NCI-H2029 treated with DMSO at 0.1 percent for 48 hours (cell line): ENCODE data around the gene FARS2.

ENCODE experiments used
- DNase-seq: peaks from one replicate; lab custom pipeline; 2025; lab: John Stamatoyannopoulos, UW

FARS2 gene

DNA sequence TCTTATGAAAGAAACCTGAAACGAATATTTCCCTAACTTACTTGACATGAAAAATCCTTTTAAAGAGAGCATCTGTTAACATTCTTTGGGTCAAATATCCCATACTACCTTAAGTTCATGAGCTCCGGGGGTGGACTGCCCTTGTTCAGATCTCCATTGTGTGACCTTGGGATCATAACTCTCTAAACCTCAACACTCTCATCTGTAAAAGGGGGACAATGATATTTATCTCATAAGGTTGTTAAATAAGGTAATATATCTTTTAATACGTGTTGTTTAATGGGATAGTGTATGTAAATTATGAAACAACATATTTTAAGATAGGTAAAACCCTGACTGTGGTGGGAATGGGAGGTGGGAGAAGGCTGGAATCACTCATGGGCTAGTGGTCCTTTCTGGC lies 326.3 kb downstream of the FARS2 start:
- no peak for DNase-seq

DNA sequence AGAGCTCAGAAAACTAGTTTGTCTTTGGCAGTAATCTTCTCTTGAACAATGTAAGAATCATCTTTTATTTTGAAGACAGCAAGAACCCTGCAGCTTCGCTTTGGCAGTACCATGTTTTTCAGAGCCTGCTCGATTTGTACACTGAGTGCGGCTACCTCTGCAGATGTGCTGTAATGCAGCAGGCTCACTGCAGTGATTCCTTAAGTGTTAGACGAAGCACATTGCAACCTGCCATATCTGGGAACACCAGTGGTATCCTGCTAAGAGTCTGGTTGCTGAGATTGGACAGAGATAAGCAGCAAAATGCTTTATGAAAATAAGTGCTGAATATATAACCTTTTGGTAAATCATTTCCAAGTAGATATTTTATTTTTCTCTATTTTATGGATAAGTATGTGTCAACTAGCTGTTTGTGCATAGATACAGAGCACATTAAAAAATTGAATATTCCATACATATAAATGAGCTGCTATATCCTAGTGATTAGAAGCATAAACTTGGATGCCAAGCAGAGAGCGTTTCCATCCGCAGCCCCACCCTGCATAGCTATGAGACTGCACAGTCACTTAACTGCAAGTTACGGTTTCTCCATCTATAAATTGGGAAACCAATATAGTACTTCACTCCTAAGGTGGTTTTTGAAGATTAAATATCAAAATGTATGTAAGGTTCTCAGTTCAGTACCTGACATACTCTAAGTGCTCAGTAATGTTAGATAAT lies 328.3 kb downstream of the FARS2 start:
- no peak for DNase-seq

DNA sequence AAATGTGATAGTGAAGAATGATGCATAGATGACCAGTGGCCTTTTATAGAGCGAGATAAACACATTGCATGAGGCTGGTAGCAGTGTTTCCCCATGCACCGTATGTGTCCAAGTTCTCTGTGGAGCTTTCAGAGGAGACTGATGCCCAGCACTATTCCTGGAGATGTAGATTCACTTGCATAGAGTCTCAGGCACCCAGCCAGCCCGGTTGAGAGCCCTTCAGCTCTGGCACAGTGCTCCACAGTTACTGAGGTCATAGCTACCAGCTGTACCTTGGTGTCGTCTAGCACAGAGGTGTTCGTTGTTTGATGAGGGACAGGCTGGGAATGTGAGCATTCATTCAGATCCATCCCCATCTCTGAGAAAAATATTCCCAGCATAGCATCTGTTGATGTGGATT lies 328.9 kb downstream of the FARS2 start:
- DNase-seq = peak; percentile 97

DNA sequence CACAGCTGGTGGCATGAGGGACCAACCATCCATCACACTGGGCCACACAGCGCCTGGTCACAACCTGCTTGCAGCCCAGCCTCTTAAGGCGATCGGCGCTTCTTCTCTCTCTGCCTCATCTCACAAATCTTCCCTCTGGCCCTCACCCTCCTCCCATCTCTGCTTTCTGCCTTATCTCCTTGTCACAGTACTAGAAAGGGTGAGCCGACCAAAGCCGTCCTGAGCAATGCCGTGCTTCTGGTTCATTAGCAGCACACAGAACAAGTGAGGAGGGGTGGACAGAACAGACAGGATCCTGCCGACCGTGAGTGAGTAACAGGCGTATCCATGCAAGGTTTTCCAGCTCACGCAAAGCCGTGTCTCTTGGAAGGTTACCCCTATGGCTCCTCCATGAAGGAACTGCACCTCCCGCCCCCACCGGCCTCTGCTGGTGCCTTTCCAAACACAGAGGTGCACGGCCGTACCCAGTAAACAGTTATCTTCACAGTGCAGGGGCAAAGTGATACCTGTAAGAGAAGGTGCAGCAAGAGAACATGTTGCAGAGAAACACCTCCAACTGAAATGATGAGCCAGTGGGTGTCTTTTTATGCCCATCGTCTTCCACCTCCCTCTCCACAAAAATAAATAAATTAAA lies 331.7 kb downstream of the FARS2 start:
- no peak for DNase-seq

DNA sequence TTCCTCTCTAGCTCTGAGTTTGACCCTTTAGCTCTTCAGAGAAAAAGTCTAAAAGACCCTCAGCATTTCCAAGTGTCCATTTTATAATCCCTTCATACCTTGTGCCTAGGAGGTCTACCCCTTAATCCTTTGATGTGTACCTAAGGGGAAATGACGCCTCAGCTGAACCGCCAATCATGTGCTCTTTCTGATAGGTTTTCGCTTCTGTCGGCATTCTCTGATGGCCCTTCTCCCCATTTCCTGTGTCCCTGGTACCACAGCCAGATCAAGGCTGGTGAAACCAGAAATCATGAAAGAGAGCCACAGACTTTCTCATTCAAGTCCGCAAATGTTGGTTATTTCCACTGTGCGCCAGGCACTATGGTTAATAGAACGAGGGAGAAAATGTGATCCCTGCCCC lies 333.9 kb downstream of the FARS2 start:
- DNase-seq = no peak

DNA sequence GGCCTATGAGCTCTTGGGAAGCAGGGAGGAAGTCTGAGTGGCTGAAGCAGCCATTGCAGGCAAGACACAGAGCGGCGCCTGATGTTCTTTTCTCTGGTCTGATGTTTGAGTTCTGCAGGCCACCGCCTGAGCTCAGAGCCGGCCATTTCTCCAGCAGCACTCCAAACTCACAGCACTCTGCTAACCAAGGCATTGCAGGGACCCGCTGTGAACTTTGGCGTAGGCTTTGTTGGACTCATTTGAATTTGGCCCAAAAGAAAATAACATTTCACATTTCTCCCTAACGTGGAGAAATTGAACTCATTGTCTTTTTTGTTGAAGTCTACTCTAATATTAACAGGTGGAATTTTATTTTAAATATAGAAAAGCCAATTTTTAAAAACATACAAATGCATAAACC lies 336.1 kb downstream of the FARS2 start:
- no peak for DNase-seq

DNA sequence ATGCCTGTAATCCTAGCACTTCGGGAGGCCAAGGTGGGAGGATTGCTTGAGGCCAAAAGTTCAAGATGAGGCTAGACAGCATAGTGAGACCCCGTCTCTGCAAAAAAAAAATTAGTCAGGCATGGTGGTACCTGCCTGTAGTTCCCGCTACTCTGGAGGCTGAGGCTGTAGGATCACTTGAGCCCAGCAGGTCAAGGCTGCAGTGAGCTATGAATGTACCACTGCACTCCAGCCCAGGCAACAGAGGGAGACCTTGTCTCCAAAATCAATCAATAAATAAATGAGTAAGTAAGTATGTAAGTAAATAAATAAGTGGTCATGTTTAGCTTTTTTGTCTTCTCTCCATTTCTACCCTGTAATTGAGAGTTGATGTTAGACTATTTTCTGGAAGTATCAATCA lies 336.8 kb downstream of the FARS2 start:
- no peak for DNase-seq

DNA sequence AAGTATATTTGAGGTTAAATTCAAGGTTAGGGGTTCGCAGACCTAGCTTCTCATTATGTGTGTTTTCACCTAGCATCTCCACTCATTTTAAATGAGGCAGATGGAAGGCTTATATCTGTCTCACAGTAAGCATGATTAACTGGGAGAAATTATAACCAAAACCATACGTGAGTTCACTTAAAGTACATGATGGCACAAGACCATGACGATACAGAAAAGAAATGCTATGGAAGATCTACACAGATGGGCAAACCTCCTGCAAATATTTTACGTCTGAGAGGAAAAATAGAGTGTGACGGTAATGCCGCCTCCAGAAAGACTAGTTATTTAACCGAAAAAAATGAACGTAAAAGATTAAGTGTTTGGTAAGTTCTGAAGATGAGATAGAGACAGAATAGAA lies 337.8 kb downstream of the FARS2 start:
- DNase-seq = no peak

DNA sequence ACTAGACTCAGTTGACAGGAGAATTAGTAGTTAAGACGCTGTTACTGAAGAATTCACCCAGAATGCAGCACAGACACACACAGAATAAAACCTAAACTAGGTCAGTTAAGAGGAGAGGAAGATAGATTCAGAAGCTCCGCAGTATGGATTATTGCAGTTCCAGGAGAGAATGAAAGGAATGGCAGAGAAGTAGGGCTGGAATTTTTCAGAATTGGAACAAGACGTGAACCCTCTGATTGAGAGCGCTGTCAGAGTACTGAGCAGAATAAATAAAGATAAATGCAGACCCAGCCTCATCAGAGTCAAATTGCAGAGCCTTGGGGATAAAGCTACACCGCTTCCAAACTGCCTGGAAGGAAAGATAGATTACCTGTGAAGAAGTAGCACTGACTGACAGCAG lies 344.6 kb downstream of the FARS2 start:
- DNase-seq = no peak

DNA sequence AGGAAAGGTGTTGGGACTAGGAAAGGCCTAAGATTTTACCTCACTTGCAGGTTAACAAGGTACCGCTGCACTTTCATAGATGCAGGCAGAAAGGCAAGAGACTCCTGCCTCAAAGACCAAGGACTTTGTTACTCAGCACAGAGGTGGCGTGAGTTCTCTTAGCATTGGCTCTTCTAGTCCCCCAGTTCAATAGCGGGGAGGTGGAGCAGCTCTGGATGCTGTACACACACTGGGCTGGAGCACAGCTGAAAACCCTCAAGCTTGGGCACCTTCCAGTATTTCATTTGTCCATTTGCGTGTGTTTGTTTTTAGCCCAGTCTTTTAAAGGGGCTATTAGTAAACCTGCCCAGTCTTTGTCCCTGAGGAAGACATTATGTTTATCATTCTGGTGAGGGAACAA lies 345.2 kb downstream of the FARS2 start:
- peak; percentile 93 for DNase-seq

DNA sequence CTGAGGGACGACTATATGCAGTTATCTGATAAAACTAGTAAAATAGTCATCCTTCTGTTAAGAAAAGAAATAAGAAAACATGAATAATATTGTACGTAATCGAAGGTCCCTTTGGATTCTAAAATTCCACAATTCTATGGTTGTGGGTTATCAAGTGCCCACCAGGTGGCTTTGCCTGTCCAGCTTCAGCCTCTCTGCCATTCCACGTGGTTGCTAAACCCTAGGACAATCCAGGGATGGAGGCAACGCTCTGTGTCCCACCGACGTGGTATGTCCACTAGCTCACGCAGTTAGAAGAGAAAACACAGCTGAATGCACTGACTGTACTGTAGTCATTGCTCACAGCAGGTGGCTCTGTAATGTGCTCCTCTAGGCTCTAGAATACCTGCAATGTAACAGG lies 349.3 kb downstream of the FARS2 start:
- DNase-seq = no peak

DNA sequence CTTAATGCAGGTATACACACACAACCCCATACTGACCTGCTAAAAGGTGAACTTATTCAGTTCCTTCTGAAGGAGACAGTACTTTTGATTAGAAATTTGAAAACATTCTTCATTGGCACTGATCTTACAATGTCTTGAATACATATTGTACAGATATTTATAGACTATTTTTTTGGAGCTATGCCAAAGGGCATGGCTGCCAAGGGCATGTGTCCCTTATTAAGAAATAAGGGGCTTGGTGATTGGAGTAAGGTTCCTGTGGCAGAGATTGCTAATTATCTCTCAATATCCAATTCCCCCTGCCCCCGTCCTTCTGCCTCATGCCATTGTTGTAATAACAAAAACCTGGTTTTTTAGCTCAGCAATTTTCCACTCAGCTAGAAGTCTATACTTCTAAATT lies 355.9 kb downstream of the FARS2 start:
- DNase-seq = no peak

DNA sequence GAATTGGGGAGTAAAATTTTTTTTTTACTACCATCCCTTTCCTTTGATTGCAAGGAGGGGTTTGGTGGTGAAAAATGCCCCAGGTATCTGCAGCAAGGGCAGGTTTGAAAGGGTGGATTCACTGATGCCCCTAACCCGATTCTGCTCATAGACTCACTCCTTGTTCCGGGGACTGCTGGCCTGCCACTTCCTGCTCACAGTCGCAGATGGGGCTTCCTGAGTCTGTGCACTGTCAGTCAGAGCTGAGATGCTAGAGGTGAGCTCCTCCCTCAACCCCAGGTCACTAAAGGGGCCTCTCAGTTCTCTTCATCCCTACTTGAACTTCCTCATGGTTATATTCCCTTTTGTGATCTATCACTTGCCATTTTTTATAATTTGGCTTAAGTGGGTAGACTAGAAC lies 357.9 kb downstream of the FARS2 start:
- DNase-seq = no peak

DNA sequence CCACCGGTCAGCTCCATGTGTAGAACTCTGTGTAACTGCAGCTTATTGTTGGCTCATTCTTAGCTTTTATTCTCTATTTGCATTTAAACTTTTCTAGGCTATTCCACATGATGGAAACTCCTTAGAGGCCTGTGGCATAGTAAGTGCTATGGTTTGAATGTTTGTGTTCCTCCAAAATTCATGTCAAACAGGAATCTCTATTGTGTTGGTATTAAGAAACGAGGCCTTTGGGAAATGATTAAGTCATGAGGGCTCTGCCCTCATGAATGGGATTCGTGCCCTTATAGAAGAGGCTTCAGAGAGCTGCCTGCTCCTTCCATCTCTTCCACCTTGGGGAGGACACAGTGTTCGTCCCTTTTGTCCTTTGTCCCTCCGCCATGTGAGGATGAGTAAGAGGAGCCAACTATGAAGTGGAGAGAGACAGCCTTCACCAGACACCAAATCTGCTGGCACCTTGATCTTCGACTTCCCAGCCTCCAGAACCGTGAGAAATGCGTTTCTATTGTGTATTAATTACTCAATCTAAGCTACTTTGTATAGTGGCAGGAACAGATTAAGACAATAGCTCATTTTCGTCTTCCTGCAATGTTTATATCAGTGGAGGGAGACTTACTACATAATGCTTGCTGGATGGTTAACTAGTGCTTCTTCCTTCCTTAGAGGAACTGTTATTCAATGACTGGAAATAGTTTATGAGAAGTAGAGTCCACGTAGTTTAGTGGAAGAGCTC lies 361.1 kb downstream of the FARS2 start:
- no peak for DNase-seq

DNA sequence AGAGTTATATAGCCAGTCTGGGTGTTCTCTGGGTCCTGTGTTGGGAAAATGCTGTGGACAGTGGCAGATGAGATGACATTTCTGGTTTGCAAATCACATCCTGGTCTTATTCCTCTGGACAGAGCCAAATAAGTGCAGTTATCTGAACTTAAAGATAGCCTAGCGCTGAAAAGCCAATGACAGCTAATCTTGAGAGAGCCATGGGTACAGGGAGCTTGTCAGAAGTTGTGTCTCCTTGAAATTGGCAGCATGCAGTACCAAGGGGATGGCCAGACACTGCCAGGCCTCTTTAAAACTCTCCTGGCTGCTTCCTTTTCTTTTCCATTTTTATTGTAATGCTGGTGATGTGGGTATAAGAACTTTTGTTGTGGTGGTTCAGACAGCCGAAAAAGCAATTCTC lies 362.5 kb downstream of the FARS2 start:
- DNase-seq = no peak

DNA sequence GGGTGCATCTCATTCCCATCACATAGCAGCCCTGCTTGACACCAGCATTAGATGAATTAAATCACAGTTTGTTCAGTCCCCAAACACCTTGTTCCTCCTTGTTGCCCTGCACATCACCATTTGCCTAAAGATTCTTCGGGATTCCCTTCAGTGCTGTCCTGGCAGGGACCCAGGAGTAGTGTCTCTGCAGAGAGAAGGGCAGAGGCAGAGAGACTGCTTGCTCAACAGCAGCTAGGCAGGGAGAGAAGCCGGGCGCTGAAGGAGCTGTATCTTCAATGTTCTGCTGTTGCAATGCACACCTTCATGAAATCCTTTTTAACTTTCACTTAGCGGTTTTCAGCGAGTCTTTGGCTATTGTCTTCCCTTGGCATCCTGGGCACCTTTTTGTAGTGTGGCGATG lies 362.9 kb downstream of the FARS2 start:
- no peak for DNase-seq

DNA sequence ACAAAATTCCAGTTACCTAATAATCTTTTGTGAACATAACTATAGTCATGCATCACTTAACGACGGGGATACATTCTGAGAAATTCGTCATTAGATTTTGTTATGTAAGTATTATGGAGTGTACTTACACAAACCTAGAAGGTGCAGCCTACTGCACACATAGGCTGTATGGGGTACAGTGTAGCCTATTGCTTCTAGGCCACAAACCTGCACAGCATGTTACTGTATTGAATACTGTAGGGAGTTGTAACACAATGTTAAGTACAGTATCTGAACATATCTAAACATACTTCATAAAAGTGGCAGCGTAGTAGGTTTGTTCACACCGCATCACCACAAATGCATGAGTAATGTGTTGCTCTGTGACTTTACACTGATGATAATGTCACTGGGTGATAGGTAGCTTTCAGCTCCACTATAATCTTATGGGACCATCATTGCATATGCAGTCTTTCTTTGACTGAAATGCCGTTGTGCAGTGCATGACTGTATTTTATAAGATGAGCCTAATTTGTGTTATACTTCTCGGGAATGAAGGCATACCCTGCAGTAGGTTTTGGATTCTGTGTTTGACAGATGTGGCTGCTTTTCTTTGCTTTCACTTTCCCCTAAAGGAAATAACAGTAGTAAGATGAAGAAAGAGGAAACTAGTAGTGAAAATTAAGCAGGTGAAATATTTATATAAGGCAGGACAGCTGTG lies 365.6 kb downstream of the FARS2 start:
- no peak for DNase-seq

DNA sequence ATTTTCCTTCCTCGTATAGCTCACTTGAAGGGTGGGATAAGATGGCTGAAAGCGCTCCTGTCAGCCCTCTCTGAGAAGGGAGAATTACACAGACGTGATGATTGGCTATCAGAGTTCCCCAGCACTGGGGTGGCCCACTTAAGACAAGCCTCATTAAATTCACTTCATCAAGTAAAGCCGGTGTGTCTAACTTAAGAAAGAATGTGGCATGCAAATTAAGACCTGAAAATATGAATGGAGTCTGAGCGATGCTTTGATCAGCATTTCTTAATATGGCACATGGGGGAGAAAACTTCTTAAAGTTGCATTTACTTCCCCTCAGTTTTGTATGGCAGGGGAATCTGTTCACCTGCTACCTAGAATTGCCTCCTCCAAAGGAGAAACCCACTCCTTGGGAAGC lies 369.3 kb downstream of the FARS2 start:
- DNase-seq = no peak

DNA sequence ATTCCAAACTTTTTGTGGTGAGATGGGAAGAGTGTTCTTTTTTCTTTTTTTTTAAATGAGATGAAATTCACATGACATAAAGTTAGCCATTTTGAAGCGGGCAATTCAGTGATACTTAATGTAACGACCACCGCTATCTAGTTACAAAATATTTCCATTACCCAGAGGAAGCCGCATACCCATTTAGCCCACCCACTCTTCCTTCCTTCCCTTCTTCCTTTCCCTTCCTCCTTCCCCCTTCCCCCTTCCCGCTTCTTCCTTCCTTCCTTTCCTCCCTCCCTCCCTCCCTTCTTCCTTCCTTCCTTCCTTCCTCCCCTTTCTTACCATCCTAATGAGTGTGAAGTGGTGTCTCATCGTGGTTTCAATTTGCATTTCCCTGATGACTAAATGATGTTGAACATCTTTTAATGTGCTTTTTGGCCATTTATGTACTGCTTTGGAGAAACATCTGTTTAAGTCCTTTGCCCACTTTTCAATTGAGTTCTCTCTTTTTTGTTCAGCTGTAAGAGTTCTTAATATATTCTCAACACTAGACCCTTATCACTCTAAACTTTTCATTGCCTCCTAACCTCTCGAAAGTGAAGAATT lies 371.1 kb downstream of the FARS2 start:
- no peak for DNase-seq

DNA sequence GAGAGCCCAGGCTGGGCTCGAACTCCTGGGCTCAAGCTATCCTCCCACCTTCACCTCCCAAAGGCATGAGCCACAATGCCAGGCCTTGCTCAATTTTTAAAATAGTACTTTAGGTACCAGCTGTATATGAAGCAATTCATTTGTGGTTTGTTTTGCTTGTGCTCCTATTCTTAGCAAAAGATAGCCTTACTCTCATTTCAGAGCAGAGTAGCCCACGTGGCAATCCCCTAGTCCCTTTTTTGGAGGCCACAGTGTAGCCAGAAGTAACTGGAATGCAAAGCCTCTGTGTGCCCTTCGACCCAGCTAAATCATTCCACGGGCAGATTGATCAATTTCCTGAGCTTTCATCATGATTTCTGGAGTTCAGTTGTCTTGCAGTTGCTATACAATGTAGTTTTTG lies 373.2 kb downstream of the FARS2 start:
- DNase-seq = no peak

DNA sequence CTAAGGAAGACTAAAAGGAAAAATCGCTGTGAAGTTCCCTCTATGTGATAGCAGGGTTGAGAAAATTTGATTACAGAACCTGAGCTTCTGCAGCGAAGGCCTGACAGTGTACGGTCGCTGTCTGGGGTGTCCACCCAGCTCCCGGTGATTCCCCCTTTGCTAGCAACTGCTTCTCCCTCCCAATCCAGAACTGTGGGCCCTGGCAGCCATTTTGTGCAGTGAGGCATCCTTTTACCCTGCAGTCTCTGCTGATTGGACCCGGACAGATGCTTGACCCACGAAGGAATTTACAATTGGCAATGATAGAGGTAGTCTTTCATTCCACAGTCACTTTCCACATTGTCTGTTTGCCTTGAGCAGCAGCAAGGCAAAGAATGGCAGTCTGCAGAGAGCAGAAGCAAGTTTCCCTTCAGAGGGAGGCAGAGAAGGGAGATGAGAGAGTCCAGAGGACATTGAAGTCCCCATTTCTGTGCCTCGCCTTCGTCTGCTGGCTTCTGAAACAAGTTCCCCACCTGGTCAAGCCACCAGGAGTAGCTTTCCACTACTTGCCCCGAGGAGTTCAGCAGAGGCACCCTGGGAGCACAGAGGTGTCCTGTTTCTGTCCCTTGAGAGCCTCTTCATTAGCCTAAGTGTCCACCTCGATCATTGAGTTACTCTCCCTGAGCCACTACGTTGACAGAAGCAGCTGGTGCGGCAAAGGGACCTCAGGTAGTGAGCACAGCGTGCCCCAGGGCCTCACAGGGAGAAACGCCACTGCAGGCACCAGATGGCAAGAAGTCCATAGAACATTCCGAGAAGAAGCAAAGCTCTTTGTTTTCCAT lies 375.1 kb downstream of the FARS2 start:
- no peak for DNase-seq

DNA sequence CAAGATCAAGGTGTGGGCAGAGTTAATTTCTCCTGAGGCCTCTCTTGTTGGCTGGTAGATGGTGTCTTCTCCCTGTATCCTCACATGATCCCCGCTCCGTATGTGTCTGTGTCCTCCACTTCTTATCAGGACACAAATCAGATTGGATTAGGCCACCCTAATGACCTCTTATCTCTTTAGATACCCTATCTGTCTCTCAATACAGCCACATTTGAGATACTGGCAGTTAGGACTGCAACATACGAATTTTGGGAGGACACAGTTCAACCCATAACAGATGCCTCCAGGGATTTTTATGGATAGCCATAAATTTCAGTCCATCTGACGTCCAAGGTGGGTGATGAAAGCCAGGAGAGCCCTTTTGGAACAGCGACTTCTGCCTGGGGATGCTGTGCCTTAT lies 376.4 kb downstream of the FARS2 start:
- no peak for DNase-seq
